Neural cell (in vitro differentiated cells): ENCODE results near the gene DCUN1D1. TPM values are rescaled to one million over a fixed set of nuclear protein-coding genes. Genes with fewer than 3 reads are reported as not detected.

Experiments
- H2AFZ ChIP-seq: fragments of 200-600, 300-800 bp; sonication (generic), shearing (Covaris generic); 2 replicates; pipeline ENCODE4 v1.6.0; 2014; ENCODE audit warnings: low read depth, mild to moderate bottlenecking, antibody characterized with exemption, low read length, moderate library complexity
- H3F3A ChIP-seq: fragments of 200-600 bp; shearing (Covaris generic); 2 replicates; pipeline ENCODE4 v1.6.1; 2016; ENCODE audit warnings: mild to moderate bottlenecking, moderate library complexity, mixed read lengths, antibody characterized with exemption, low read length; ENCODE audit not compliant: insufficient read depth, poor library complexity, severe bottlenecking
- H3K27ac ChIP-seq: fragments of 200-600, 300-800 bp; sonication (generic), shearing (Covaris generic); 2 replicates; pipeline ENCODE4 v1.5.1; 2014; ENCODE audit warnings: mild to moderate bottlenecking, low read length, moderate library complexity
- H3K27me3 ChIP-seq: fragments of 300-800, 200-600 bp; sonication (generic), shearing (Covaris generic); 2 replicates; pipeline ENCODE4 v1.6.0; 2014; ENCODE audit warnings: mild to moderate bottlenecking, low read depth, low read length, moderate library complexity; ENCODE audit not compliant: insufficient read depth
- H3K36me3 ChIP-seq: fragments of 300-800, 200-600 bp; sonication (generic), shearing (Covaris generic); 2 replicates; pipeline ENCODE4 v1.5.1; 2014; ENCODE audit warnings: mild to moderate bottlenecking, antibody characterized with exemption, low read length, moderate library complexity; ENCODE audit not compliant: insufficient read depth
- H3K4me2 ChIP-seq: fragments of 300-800, 200-600 bp; sonication (generic), shearing (Covaris generic); 2 replicates; pipeline ENCODE4 v1.6.0; 2014; ENCODE audit warnings: mild to moderate bottlenecking, low read length
- H3K4me3 ChIP-seq: fragments of 300-800, 200-600 bp; sonication (generic), shearing (Covaris generic); 2 replicates; pipeline ENCODE4 v1.5.1; 2014; ENCODE audit warnings: mild to moderate bottlenecking, low read length, moderate library complexity
- H3K79me2 ChIP-seq: fragments of 200-600 bp; shearing (Covaris generic); replicated peaks from 2 replicates; pipeline ENCODE4 v1.6.0; 2014; ENCODE audit warnings: mild to moderate bottlenecking, low read length, moderate library complexity; ENCODE audit not compliant: insufficient read depth
- H3K9ac ChIP-seq: fragments of 300-800, 200-600 bp; sonication (generic), shearing (Covaris generic); 2 replicates; pipeline ENCODE4 v1.6.1; 2016; ENCODE audit warnings: mild to moderate bottlenecking, low read length, mixed read lengths
- H3K9me2 ChIP-seq: fragments of 200-600 bp; shearing (Covaris generic); 2 replicates; pipeline ENCODE4 v1.6.1; 2016; ENCODE audit warnings: mild to moderate bottlenecking, low read length, mixed read lengths; ENCODE audit not compliant: insufficient read depth
- H3K9me3 ChIP-seq: fragments of 200-600, 300-800 bp; sonication (generic), shearing (Covaris generic); 2 replicates; pipeline ENCODE4 v1.6.1; 2016; ENCODE audit warnings: mild to moderate bottlenecking, mixed run types, low read length, moderate library complexity, mixed read lengths
- H4K20me1 ChIP-seq: fragments of 200-600 bp; shearing (Covaris generic); 2 replicates; pipeline ENCODE4 v1.6.1; 2016; ENCODE audit warnings: mild to moderate bottlenecking, mixed run types; ENCODE audit not compliant: insufficient read depth
- EP300 ChIP-seq: fragments of 450-650 bp; conservative IDR thresholded peaks from 2 replicates; pipeline ENCODE4 v1.6.1; 2014; ENCODE audit warnings: antibody characterized with exemption, mild to moderate bottlenecking, moderate library complexity; ENCODE audit not compliant: poor library complexity, severe bottlenecking
- EZH2 ChIP-seq: fragments of 200-600, 300-800 bp; shearing (Covaris generic), sonication (generic); IDR thresholded peaks from 2 replicates; pipeline ENCODE4 v1.6.1; 2014; ENCODE audit warnings: antibody characterized with exemption, low read length, borderline replicate concordance, mild to moderate bottlenecking; ENCODE audit not compliant: insufficient read depth, poor library complexity, severe bottlenecking
- MXI1 ChIP-seq: fragments of 450-650 bp; conservative IDR thresholded peaks from 2 replicates; pipeline ENCODE4 v1.6.1; 2014; ENCODE audit warnings: antibody characterized with exemption, mild to moderate bottlenecking; ENCODE audit not compliant: poor library complexity, severe bottlenecking
- POLR2AphosphoS5 ChIP-seq: IDR thresholded peaks from 2 replicates; pipeline ENCODE4 v1.6.1; 2012
- RAD21 ChIP-seq: fragments of 450-650 bp; conservative IDR thresholded peaks from 2 replicates; pipeline ENCODE4 v1.6.1; 2014; ENCODE audit warnings: antibody characterized with exemption, mild to moderate bottlenecking, moderate library complexity
- SMC3 ChIP-seq: fragments of 450-650 bp; conservative IDR thresholded peaks from 2 replicates; pipeline ENCODE4 v1.6.1; 2014; ENCODE audit warnings: antibody characterized with exemption, mild to moderate bottlenecking, moderate library complexity; ENCODE audit not compliant: poor library complexity
- TAF1 ChIP-seq: IDR thresholded peaks from 2 replicates; pipeline ENCODE4 v1.6.1; 2012; ENCODE audit warnings: low read depth
- polyA plus RNA-seq: library from polyadenylated mRNA; depleted of rRNA; stranded (reverse); fragments of >200 nt; gene quantifications from 2 replicates; pipeline ENCODE4 v1.2.3, GENCODE V29; 2014
- TF ChIP-seq, protein P1 (sequence below): IDR thresholded peaks from 2 replicates; pipeline ENCODE4 v1.6.1; 2012; ENCODE audit warnings: borderline replicate concordance
- TF ChIP-seq, protein P2 (sequence below): fragments of 450-650 bp; IDR thresholded peaks from 2 replicates; pipeline ENCODE4 v1.5.1; 2014; ENCODE audit warnings: antibody characterized with exemption, mild to moderate bottlenecking, moderate library complexity; ENCODE audit not compliant: poor library complexity, severe bottlenecking

Gene DCUN1D1
- polyA plus RNA-seq, 1 donor from 2014 or later: 33.4 TPM

DNA sequence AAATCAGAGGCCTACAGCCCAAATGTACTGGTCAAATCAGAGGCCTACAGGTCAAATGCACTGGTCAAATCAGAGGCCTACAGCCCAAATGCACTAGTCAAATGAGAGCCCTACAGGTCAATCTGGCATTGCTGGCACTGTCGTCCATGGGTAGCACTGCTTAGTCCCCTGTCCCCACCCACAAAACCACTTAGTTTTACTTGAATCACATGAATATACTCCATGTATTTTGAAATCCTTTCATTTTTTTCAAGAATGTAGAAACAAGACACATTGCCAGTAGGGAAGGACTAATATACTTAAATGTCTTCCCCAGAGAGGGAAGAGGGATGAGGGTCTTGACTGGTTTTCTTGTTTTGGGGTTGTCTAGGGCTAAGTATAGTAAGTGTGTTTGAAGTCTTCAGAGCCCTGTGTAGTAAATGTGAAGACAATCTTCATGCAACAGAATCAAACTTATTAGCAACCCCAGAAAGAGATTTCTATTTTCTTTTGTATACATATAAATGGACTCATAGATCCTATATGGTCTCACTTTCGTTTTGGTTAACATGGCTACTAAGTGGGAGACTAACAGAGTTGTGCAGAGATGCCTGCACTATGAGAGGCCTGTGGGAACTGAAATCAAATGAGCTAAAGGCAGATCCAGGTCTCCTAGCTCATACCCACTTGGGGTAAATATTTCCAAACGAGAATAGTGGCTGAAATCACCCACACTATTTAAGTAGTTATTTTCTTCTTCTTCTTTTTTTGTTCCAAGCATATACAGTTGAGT lies 38.3 kb upstream of the DCUN1D1 start:
- Histone ChIP-seq H3K9ac (no peak overlapping the region), H3K9me2 (no peaks in the 10 kb centered on the region), H3K27me3 (no peaks in the 10 kb centered on the region), H3K79me2 (no peaks in the 10 kb centered on the region), H2AFZ (no peak overlapping the region), H4K20me1 (no peaks in the 10 kb centered on the region), H3K4me3 (no peak overlapping the region), H3F3A (no peaks in the 10 kb centered on the region), H3K27ac (no peak overlapping the region), H3K9me3 (no peaks in the 10 kb centered on the region), H3K4me2 (no peak overlapping the region), H3K36me3 (peaks cover 13% of the 10 kb centered on the region)
- TF ChIP-seq TAF1: no peak
- TF ChIP-seq EP300: no peak
- TF ChIP-seq POLR2AphosphoS5: no peak
- TF ChIP-seq SMC3: no peak
- TF ChIP-seq, protein P1, sequence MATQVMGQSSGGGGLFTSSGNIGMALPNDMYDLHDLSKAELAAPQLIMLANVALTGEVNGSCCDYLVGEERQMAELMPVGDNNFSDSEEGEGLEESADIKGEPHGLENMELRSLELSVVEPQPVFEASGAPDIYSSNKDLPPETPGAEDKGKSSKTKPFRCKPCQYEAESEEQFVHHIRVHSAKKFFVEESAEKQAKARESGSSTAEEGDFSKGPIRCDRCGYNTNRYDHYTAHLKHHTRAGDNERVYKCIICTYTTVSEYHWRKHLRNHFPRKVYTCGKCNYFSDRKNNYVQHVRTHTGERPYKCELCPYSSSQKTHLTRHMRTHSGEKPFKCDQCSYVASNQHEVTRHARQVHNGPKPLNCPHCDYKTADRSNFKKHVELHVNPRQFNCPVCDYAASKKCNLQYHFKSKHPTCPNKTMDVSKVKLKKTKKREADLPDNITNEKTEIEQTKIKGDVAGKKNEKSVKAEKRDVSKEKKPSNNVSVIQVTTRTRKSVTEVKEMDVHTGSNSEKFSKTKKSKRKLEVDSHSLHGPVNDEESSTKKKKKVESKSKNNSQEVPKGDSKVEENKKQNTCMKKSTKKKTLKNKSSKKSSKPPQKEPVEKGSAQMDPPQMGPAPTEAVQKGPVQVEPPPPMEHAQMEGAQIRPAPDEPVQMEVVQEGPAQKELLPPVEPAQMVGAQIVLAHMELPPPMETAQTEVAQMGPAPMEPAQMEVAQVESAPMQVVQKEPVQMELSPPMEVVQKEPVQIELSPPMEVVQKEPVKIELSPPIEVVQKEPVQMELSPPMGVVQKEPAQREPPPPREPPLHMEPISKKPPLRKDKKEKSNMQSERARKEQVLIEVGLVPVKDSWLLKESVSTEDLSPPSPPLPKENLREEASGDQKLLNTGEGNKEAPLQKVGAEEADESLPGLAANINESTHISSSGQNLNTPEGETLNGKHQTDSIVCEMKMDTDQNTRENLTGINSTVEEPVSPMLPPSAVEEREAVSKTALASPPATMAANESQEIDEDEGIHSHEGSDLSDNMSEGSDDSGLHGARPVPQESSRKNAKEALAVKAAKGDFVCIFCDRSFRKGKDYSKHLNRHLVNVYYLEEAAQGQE: no peak
- no peak for TF ChIP-seq RAD21
- no peak for TF ChIP-seq EZH2
- TF ChIP-seq MXI1: no peak
- TF ChIP-seq, protein P2, sequence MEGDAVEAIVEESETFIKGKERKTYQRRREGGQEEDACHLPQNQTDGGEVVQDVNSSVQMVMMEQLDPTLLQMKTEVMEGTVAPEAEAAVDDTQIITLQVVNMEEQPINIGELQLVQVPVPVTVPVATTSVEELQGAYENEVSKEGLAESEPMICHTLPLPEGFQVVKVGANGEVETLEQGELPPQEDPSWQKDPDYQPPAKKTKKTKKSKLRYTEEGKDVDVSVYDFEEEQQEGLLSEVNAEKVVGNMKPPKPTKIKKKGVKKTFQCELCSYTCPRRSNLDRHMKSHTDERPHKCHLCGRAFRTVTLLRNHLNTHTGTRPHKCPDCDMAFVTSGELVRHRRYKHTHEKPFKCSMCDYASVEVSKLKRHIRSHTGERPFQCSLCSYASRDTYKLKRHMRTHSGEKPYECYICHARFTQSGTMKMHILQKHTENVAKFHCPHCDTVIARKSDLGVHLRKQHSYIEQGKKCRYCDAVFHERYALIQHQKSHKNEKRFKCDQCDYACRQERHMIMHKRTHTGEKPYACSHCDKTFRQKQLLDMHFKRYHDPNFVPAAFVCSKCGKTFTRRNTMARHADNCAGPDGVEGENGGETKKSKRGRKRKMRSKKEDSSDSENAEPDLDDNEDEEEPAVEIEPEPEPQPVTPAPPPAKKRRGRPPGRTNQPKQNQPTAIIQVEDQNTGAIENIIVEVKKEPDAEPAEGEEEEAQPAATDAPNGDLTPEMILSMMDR: no peak

DNA sequence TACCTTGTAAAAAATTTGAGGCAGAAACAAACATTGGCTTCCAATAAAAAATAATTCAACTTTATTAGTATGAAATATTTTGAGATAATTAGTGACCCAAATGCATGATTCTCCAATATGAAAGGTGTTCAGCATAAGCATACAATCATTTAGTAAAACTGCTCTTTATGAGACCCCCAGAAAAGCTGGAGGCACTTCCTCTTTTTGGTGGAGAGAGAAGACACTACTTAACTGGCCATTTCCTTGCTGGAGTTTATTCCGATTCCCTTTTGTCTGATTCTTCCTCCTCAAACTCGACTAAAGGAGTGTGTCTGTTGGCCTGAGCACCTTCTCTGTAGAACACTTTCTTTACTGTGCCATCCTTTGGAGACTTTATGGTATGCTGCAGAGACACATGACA lies 34.8 kb upstream of the DCUN1D1 start:
- H3K27ac ChIP-seq: no peak overlapping the region
- H3K9me2 ChIP-seq: no peaks in the 10 kb centered on the region
- peaks cover 8% of the 10 kb centered on the region for H3K36me3 ChIP-seq
- TF ChIP-seq TAF1 (no peak), MXI1 (no peak)
- no peaks in the 10 kb centered on the region for H3K9me3 ChIP-seq
- H3K9ac ChIP-seq: no peak overlapping the region
- no peak overlapping the region for H3K4me3 ChIP-seq
- H3K27me3 ChIP-seq: no peaks in the 10 kb centered on the region
- no peaks in the 10 kb centered on the region for H4K20me1 ChIP-seq
- H3F3A ChIP-seq: no peaks in the 10 kb centered on the region
- H2AFZ ChIP-seq: no peak overlapping the region
- H3K79me2 ChIP-seq: no peaks in the 10 kb centered on the region
- no peak overlapping the region for H3K4me2 ChIP-seq
